Testis (tissue), 2 donors: ENCODE data around the gene GNB3.

ENCODE experiments used
- CTCF ChIP-seq, 3 experiments: fragments of 450-650 bp in 2 of 3; fragments of 200-600 bp in 1 of 3; sonication (generic) in 1 of 3; IDR thresholded peaks; one replicate each; pipeline ENCODE4 v1.5.1; 2016 to 2019; ENCODE audit warnings: antibody characterized with exemption in 3 of 3, mild to moderate bottlenecking in 2 of 3, moderate library complexity in 1 of 3
- POLR2A ChIP-seq: fragments of 450-650 bp; IDR thresholded peaks from one replicate; pipeline ENCODE4 v1.6.1; 2017; ENCODE audit warnings: antibody characterized with exemption, mild to moderate bottlenecking, moderate library complexity

GRCh38 chr12:6852651-6853354, 12.1 kb downstream of the GNB3 start:
- no peak for TF ChIP-seq CTCF (IDR thresholded peaks at IDR 0.05)
- no peak for TF ChIP-seq POLR2A
